Fibroblast of lung (primary cell): ENCODE measurements around the gene MROH2A.

Experiments
- EZH2 ChIP-seq: IDR thresholded peaks from 2 replicates; pipeline ENCODE4 v1.5.1; 2012; ENCODE audit warnings: low read length, control low read depth, mild to moderate bottlenecking; ENCODE audit errors: missing control alignments
- TF ChIP-seq, protein P1 (sequence below), 2 donors: IDR thresholded peaks in 1 of 2; conservative IDR thresholded peaks in 1 of 2; 1 replicate in 1 of 2; 2 replicates in 1 of 2; pipeline ENCODE4 v1.5.1; 2011 to 2012; ENCODE audit warnings: low read length in 2 of 2, control low read depth in 1 of 2, inconsistent platforms in 1 of 2, low read depth in 1 of 2, mild to moderate bottlenecking in 1 of 2

DNA sequence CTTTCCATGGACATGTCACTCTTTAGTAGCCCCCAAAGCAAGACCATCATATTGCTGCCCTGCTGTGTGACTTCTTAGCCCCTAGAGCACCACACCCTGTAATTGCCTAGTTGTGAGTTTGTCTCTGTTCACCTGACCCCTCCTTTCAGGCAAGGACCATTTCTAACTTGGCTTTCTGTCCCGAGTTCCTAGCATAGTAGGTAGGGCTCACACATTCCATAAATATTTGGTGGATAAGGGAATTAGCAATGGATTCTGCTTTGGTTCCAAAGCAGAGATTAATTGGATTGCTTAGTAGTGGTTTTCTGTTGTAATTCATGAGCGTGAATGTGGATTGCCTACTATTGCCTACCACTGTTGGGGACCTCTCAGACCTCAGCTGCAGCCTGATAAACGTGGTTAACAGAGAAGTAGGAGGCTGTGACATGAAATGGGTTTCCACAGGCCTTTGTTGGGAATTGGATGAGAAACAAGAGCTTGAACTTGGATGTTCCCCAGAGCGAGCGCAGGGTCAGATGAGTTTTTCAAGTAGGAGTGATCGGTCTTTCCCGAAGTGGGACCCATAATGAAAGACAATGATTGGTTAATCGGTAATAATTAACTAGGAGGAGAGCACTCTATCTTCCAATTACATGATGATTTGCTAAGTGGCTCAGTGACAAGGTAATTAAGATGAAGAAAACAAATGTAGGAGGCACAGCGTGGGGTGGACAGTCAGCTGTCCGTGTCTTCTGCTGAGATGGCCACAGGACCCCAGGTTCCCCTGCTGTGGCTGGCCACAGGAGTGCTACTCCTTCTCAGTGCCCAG is 31.5 kb upstream of the MROH2A start:
- TF ChIP-seq, protein P1, sequence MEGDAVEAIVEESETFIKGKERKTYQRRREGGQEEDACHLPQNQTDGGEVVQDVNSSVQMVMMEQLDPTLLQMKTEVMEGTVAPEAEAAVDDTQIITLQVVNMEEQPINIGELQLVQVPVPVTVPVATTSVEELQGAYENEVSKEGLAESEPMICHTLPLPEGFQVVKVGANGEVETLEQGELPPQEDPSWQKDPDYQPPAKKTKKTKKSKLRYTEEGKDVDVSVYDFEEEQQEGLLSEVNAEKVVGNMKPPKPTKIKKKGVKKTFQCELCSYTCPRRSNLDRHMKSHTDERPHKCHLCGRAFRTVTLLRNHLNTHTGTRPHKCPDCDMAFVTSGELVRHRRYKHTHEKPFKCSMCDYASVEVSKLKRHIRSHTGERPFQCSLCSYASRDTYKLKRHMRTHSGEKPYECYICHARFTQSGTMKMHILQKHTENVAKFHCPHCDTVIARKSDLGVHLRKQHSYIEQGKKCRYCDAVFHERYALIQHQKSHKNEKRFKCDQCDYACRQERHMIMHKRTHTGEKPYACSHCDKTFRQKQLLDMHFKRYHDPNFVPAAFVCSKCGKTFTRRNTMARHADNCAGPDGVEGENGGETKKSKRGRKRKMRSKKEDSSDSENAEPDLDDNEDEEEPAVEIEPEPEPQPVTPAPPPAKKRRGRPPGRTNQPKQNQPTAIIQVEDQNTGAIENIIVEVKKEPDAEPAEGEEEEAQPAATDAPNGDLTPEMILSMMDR (conservative IDR thresholded peaks at IDR 0.05 in 1 of 2, IDR thresholded peaks at IDR 0.05 in 1 of 2; ENCODE audit: low read depth in 1 of 2, low read length in 2 of 2) = no peak
- no peak for TF ChIP-seq EZH2
